KMS-11 (cell line): Measurements from ENCODE around the gene AKAP13.

Source experiments
- H2AFZ ChIP-seq: fragments of 200-600 bp; sonication (generic); 2 replicates; pipeline ENCODE4 v1.6.1; 2016; ENCODE audit warnings: antibody characterized with exemption, mixed run types, low read depth
- H3K27ac ChIP-seq: fragments of 200-600 bp; sonication (generic); 2 replicates; pipeline ENCODE4 v1.6.1; 2016; ENCODE audit warnings: mild to moderate bottlenecking, mixed run types
- H3K27me3 ChIP-seq: fragments of 200-600 bp; sonication (generic); 2 replicates; pipeline ENCODE4 v1.6.1; 2017; ENCODE audit warnings: mild to moderate bottlenecking, low read depth, mixed run types, moderate library complexity; ENCODE audit not compliant: insufficient read depth
- H3K36me3 ChIP-seq: fragments of 200-600 bp; sonication (generic); 2 replicates; pipeline ENCODE4 v1.6.1; 2017; ENCODE audit warnings: mild to moderate bottlenecking, mixed run types; ENCODE audit not compliant: insufficient read depth
- H3K4me1 ChIP-seq: fragments of 200-600 bp; sonication (generic); 2 replicates; pipeline ENCODE4 v1.6.1; 2016; ENCODE audit warnings: mild to moderate bottlenecking, low read depth, mixed run types; ENCODE audit not compliant: poor library complexity, severe bottlenecking
- H3K4me2 ChIP-seq: fragments of 200-600 bp; sonication (generic); 2 replicates; pipeline ENCODE4 v1.7.0; 2016; ENCODE audit warnings: mild to moderate bottlenecking, mixed run types
- H3K4me3 ChIP-seq: fragments of 200-600 bp; sonication (generic); IDR thresholded peaks from 2 replicates; pipeline ENCODE4 v1.6.1; 2017; ENCODE audit warnings: low read depth, low read length, mixed read lengths; ENCODE audit not compliant: insufficient read depth
- H3K79me2 ChIP-seq: fragments of 200-600 bp; sonication (generic); 2 replicates; pipeline ENCODE4 v1.6.1; 2016; ENCODE audit warnings: low read depth, mixed run types; ENCODE audit not compliant: insufficient read depth
- H3K9ac ChIP-seq: fragments of 200-600 bp; sonication (generic); 2 replicates; pipeline ENCODE4 v1.6.1; 2016; ENCODE audit warnings: mild to moderate bottlenecking, mixed run types
- H4K20me1 ChIP-seq: fragments of 200-600 bp; sonication (generic); 2 replicates; pipeline ENCODE4 v1.6.1; 2016; ENCODE audit warnings: mild to moderate bottlenecking, mixed run types; ENCODE audit not compliant: insufficient read depth
- TF ChIP-seq, protein P1 (sequence below): fragments of 200-600 bp; sonication (generic); conservative IDR thresholded peaks from 2 replicates; pipeline ENCODE4 v1.6.1; 2017; ENCODE audit warnings: low read depth, mild to moderate bottlenecking, antibody characterized with exemption, low read length, moderate library complexity, mixed read lengths

The AKAP13 gene

GRCh38 chr15:85771781-85772445 lies 391.5 kb downstream of the AKAP13 start:
- no peaks in the 10 kb centered on the region for H3K27me3 ChIP-seq
- TF ChIP-seq, protein P1, sequence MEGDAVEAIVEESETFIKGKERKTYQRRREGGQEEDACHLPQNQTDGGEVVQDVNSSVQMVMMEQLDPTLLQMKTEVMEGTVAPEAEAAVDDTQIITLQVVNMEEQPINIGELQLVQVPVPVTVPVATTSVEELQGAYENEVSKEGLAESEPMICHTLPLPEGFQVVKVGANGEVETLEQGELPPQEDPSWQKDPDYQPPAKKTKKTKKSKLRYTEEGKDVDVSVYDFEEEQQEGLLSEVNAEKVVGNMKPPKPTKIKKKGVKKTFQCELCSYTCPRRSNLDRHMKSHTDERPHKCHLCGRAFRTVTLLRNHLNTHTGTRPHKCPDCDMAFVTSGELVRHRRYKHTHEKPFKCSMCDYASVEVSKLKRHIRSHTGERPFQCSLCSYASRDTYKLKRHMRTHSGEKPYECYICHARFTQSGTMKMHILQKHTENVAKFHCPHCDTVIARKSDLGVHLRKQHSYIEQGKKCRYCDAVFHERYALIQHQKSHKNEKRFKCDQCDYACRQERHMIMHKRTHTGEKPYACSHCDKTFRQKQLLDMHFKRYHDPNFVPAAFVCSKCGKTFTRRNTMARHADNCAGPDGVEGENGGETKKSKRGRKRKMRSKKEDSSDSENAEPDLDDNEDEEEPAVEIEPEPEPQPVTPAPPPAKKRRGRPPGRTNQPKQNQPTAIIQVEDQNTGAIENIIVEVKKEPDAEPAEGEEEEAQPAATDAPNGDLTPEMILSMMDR = no peak
- no peaks in the 10 kb centered on the region for H3K4me1 ChIP-seq
- no peaks in the 10 kb centered on the region for H3K79me2 ChIP-seq
- H3K4me2 ChIP-seq = no peak overlapping the region
- H3K27ac ChIP-seq = no peak overlapping the region
- no peak overlapping the region for H3K9ac ChIP-seq
- H3K4me3 ChIP-seq = no peak overlapping the region
- no peaks in the 10 kb centered on the region for H3K36me3 ChIP-seq
- H2AFZ ChIP-seq = no peak overlapping the region
- no peaks in the 10 kb centered on the region for H4K20me1 ChIP-seq

- Histone ChIP-seq H3K27ac (no peak overlapping the region), H3K4me1 (no peaks in the 10 kb centered on the region), H4K20me1 (no peaks in the 10 kb centered on the region), H3K27me3 (no peaks in the 10 kb centered on the region), H3K9ac (no peak overlapping the region), H3K36me3 (no peaks in the 10 kb centered on the region), H2AFZ (no peak overlapping the region), H3K79me2 (no peaks in the 10 kb centered on the region), H3K4me3 (no peak overlapping the region), H3K4me2 (no peak overlapping the region)
- TF ChIP-seq, protein P1 = no peak
These were observed 392.3 kb downstream of the AKAP13 start for GRCh38 chr15:85772668-85773067.

- TF ChIP-seq, protein P1 = no peak
- no peak overlapping the region for H3K4me2 ChIP-seq
- no peaks in the 10 kb centered on the region for H3K27me3 ChIP-seq
- H3K9ac ChIP-seq = no peak overlapping the region
- no peak overlapping the region for H3K4me3 ChIP-seq
- no peaks in the 10 kb centered on the region for H3K36me3 ChIP-seq
- H3K4me1 ChIP-seq = no peaks in the 10 kb centered on the region
- H4K20me1 ChIP-seq = no peaks in the 10 kb centered on the region
- H3K27ac ChIP-seq = no peak overlapping the region
- H2AFZ ChIP-seq = no peak overlapping the region
- no peaks in the 10 kb centered on the region for H3K79me2 ChIP-seq
These were observed 392.8 kb downstream of the AKAP13 start for GRCh38 chr15:85773249-85773648.

DNA sequence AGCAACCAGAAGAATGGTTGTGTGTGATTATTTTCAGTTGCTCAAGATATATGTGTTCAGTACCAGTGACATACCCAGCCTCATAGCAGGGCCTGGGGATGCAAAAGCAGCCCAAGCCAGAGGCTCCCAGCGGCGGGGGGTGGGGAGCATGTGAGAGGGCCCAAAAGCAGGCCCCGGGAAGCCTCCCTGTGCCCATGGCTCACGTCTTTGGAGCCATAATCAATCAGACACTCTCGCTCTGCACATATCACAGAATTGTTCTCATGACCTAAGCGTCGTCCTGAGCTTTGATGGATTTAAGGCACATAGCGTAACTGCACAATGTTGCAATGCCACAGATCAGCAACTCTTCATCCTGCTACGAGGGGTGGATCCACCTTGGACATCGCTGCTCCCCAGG lies 393.6 kb downstream of the AKAP13 start:
- H3K36me3 ChIP-seq = no peaks in the 10 kb centered on the region
- no peaks in the 10 kb centered on the region for H3K27me3 ChIP-seq
- no peak overlapping the region for H3K4me3 ChIP-seq
- TF ChIP-seq, protein P1 = no peak
- no peak overlapping the region for H2AFZ ChIP-seq
- no peak overlapping the region for H3K9ac ChIP-seq
- no peaks in the 10 kb centered on the region for H3K4me1 ChIP-seq
- H3K4me2 ChIP-seq = no peak overlapping the region
- H3K27ac ChIP-seq = no peak overlapping the region
- no peaks in the 10 kb centered on the region for H4K20me1 ChIP-seq
- no peaks in the 10 kb centered on the region for H3K79me2 ChIP-seq
